SK-N-SH (cell line): Measurements from ENCODE around the gene IFNGR1. TPM values are rescaled to one million over a fixed set of nuclear protein-coding genes. Genes with fewer than 3 reads are reported as not detected.

Experiments used
- CTCF ChIA-PET: fragments of 300-600, 350-600 bp; formaldehyde crosslinking; extraction: SDS; loops from one replicate; lab custom pipeline; 2021; lab: Yijun Ruan, JAX
- POLR2A ChIA-PET: fragments of 350-600 bp; sonication (Branson Sonifier 250); formaldehyde crosslinking; extraction: SDS; loops from one replicate; lab custom pipeline; 2020; ENCODE audit warnings: antibody characterized with exemption, inconsistent platforms; lab: Yijun Ruan, JAX
- DNase-seq: peaks from one replicate; pipeline ENCODE4 v3.0.0; 2012
- H2AFZ ChIP-seq: fragments of 200-600 bp; sonication (generic); 2 replicates; pipeline ENCODE4 v1.8.1; 2016; ENCODE audit warnings: antibody characterized with exemption, mild to moderate bottlenecking, low read depth
- H3F3A ChIP-seq: fragments of 200-600 bp; sonication (generic); replicated peaks from 2 replicates; pipeline ENCODE3; 2016; ENCODE audit warnings: antibody characterized with exemption, mild to moderate bottlenecking; ENCODE audit not compliant: insufficient read depth
- H3K27ac ChIP-seq, 2 experiments: fragments of 200-500 bp in 1 of 2; fragments of 200-600 bp in 1 of 2; sonication (Bioruptor generic) in 1 of 2; sonication (generic), shearing (Covaris generic) in 1 of 2; 2 replicates each; pipeline versions ENCODE4 v1.5.1 to v1.6.1; 2014 to 2016; ENCODE audit warnings: low read depth in 2 of 2, inconsistent platforms in 1 of 2, low read length in 1 of 2, mild to moderate bottlenecking in 1 of 2, mixed read lengths in 1 of 2
- H3K27me3 ChIP-seq: fragments of 200-600 bp; sonication (generic), shearing (Covaris generic); 2 replicates; pipeline ENCODE4 v1.6.1; 2016; ENCODE audit warnings: mixed run types; ENCODE audit not compliant: insufficient read depth
- H3K36me3 ChIP-seq, 2 experiments: fragments of 200-500 bp in 1 of 2; fragments of 200-600 bp in 1 of 2; sonication (Bioruptor generic) in 1 of 2; sonication (generic) in 1 of 2; replicated peaks in 1 of 2; 2 replicates each; pipeline versions ENCODE3 to v1.5.1; 2014 to 2016; ENCODE audit warnings: low read length in 1 of 2, mild to moderate bottlenecking in 1 of 2; ENCODE audit not compliant: insufficient read depth in 2 of 2, control insufficient read depth in 1 of 2
- H3K4me1 ChIP-seq, 2 experiments: fragments of 200-500 bp in 1 of 2; fragments of 200-600 bp in 1 of 2; sonication (Bioruptor generic) in 1 of 2; sonication (generic), shearing (Covaris generic) in 1 of 2; 2 replicates each; pipeline versions ENCODE4 v1.5.1 to v1.6.1; 2014 to 2016; ENCODE audit warnings: low read depth in 1 of 2, low read length in 1 of 2, mixed run types in 1 of 2; ENCODE audit not compliant: insufficient read depth in 2 of 2, control insufficient read depth in 1 of 2
- H3K4me2 ChIP-seq: fragments of 200-600 bp; sonication (generic), shearing (Covaris generic); 2 replicates; pipeline ENCODE4 v1.6.1; 2017; ENCODE audit warnings: mixed run types
- H3K4me3 ChIP-seq, 2 experiments: fragments of 200-500 bp in 1 of 2; fragments of 200-600 bp in 1 of 2; sonication (Bioruptor generic) in 1 of 2; sonication (generic), shearing (Covaris generic) in 1 of 2; 2 replicates each; pipeline versions ENCODE4 v1.5.1 to v1.8.1; 2014 to 2016; ENCODE audit warnings: low read depth in 2 of 2, inconsistent platforms in 1 of 2, low read length in 1 of 2, mild to moderate bottlenecking in 1 of 2, mixed read lengths in 1 of 2, moderate library complexity in 1 of 2
- H3K79me2 ChIP-seq: fragments of 200-600 bp; sonication (generic); 2 replicates; pipeline ENCODE4 v1.8.1; 2017; ENCODE audit warnings: mild to moderate bottlenecking; ENCODE audit not compliant: insufficient read depth
- H3K9ac ChIP-seq: fragments of 200-600 bp; sonication (generic); 2 replicates; pipeline ENCODE4 v1.6.1; 2017; ENCODE audit warnings: mixed run types
- H3K9me2 ChIP-seq: fragments of 200-600 bp; sonication (generic); 2 replicates; pipeline ENCODE4 v1.6.1; 2017; ENCODE audit warnings: mixed run types
- H3K9me3 ChIP-seq: fragments of 200-600 bp; sonication (generic); 2 replicates; pipeline ENCODE4 v1.6.1; 2017; ENCODE audit warnings: mixed run types, mild to moderate bottlenecking, moderate library complexity
- H4K20me1 ChIP-seq: fragments of 200-600 bp; sonication (generic); 2 replicates; pipeline ENCODE4 v1.6.1; 2017; ENCODE audit warnings: mild to moderate bottlenecking, mixed run types; ENCODE audit not compliant: insufficient read depth
- CHD2 ChIP-seq: fragments of 150-350 bp; IDR thresholded peaks from 2 replicates; pipeline ENCODE4 v1.6.1; 2018; ENCODE audit warnings: low read length; ENCODE audit not compliant: partially characterized antibody
- EZH2phosphoT487 ChIP-seq: fragments of 200-600 bp; sonication (generic); IDR thresholded peaks from 2 replicates; pipeline ENCODE4 v1.6.1; 2017; ENCODE audit warnings: low read depth, mixed run types, mild to moderate bottlenecking, antibody characterized with exemption, moderate library complexity, borderline replicate concordance
- FOSL2 ChIP-seq: IDR thresholded peaks from 2 replicates; pipeline ENCODE4 v1.4.0; 2012; ENCODE audit warnings: low read depth, mild to moderate bottlenecking, moderate library complexity, borderline replicate concordance
- FOXJ3 ChIP-seq: sonication (generic); formaldehyde crosslinking; IDR thresholded peaks from 2 replicates; pipeline ENCODE4 v1.5.1; 2020; ENCODE audit warnings: mild to moderate bottlenecking, missing genetic modification reagents
- FOXM1 ChIP-seq: IDR thresholded peaks from 2 replicates; pipeline ENCODE4 v1.4.0; 2012; ENCODE audit warnings: low read depth, mild to moderate bottlenecking
- GATA2 ChIP-seq: sonication (generic); formaldehyde crosslinking; IDR thresholded peaks from 2 replicates; pipeline ENCODE4 v1.5.0; 2020; ENCODE audit warnings: mild to moderate bottlenecking, missing genetic modification reagents
- MXI1 ChIP-seq: IDR thresholded peaks from 2 replicates; pipeline ENCODE4 v1.6.1; 2012; ENCODE audit warnings: mild to moderate bottlenecking, low read depth, low read length, improper control_type of control experiment
- NFIC ChIP-seq: IDR thresholded peaks from 2 replicates; pipeline ENCODE4 v1.4.0; 2012; ENCODE audit warnings: borderline replicate concordance
- NRF1 ChIP-seq: IDR thresholded peaks from 2 replicates; pipeline ENCODE4 v1.6.1; 2012; ENCODE audit warnings: low read depth, mild to moderate bottlenecking, low read length
- RFX5 ChIP-seq: IDR thresholded peaks from 2 replicates; pipeline ENCODE4 v1.6.1; 2012; ENCODE audit warnings: mild to moderate bottlenecking, improper control_type of control experiment, low read length
- SIN3A ChIP-seq: IDR thresholded peaks from 2 replicates; pipeline ENCODE4 v1.6.1; 2012; ENCODE audit warnings: low read depth, mild to moderate bottlenecking, low read length, moderate library complexity, borderline replicate concordance
- SMC3 ChIP-seq: IDR thresholded peaks from 2 replicates; pipeline ENCODE4 v1.6.1; 2012; ENCODE audit warnings: low read depth, low read length, improper control_type of control experiment
- TAF1 ChIP-seq: IDR thresholded peaks from 2 replicates; pipeline ENCODE4 v1.6.1; 2012; ENCODE audit warnings: low read depth, mild to moderate bottlenecking, low read length, moderate library complexity, borderline replicate concordance
- TCF12 ChIP-seq: IDR thresholded peaks from 2 replicates; pipeline ENCODE4 v1.4.0; 2012
- TEAD4 ChIP-seq: IDR thresholded peaks from 2 replicates; pipeline ENCODE4 v1.4.0; 2012; ENCODE audit warnings: mild to moderate bottlenecking, borderline replicate concordance; ENCODE audit not compliant: insufficient read depth
- YY1 ChIP-seq: IDR thresholded peaks from 2 replicates; pipeline ENCODE4 v1.4.0; 2012; ENCODE audit warnings: low read depth, mild to moderate bottlenecking
- WGBS: methylation state at CpG from one replicate; pipeline ENCODE4 v1.1.6; 2017; ENCODE audit warnings: low lambda C conversion rate; 5-methylcytosine and 5-hydroxymethylcytosine counted together
- polyA plus RNA-seq, 3 experiments: library from polyadenylated mRNA; depleted of rRNA; stranded (reverse); fragments of >200 nt; gene quantifications; 2 replicates each; pipeline ENCODE4 v1.2.3, GENCODE V29; 2012
- TF ChIP-seq, protein P1 (sequence below): IDR thresholded peaks from 2 replicates; pipeline ENCODE4 v1.4.0; 2012; ENCODE audit warnings: low read depth, borderline replicate concordance
- TF ChIP-seq, protein P2 (sequence below): fragments of 150-350 bp; IDR thresholded peaks from 2 replicates; pipeline ENCODE4 v1.6.1; 2016; ENCODE audit warnings: mild to moderate bottlenecking, low read depth, low read length
- TF ChIP-seq, protein P3 (sequence below): IDR thresholded peaks from 2 replicates; pipeline ENCODE4 v1.6.1; 2012; ENCODE audit warnings: mild to moderate bottlenecking, low read depth, low read length, moderate library complexity
- TF ChIP-seq, protein P4 (sequence below): IDR thresholded peaks from 2 replicates; pipeline ENCODE4; 2012

Gene IFNGR1
- polyA plus RNA-seq, 1 of the 3 experiments (the other 2 are of a cell fraction), result 11.5 TPM

DNA sequence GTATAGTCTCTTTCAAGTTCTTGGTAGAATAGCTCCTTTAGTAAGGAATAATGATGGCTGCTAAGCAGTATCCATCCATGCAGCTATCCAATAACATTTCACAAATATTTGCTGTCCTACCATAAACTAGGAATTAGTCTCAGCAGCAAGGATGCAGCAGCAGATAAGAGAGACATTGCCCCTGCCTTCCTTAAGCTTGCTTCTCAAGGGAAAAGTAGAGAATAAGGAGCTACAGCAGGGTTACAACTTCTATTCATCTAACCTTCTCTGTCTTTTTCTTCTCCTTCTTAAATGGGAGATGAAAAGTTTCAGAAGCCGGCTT is 48.2 kb downstream of the IFNGR1 start:
- Histone ChIP-seq H3K4me2 (no peak overlapping the region), H3K4me3 (no peak overlapping the region), H3F3A (no peaks in the 10 kb centered on the region), H3K9me2 (no peaks in the 10 kb centered on the region), H3K27me3 (no peaks in the 10 kb centered on the region), H3K9ac (no peak overlapping the region), H3K9me3 (no peaks in the 10 kb centered on the region), H3K27ac (no peak overlapping the region), H3K36me3 (no peaks in the 10 kb centered on the region), H3K4me1 (no peaks in the 10 kb centered on the region; a peak in 1 of 4 replicates), H2AFZ (no peak overlapping the region), H3K79me2 (no peaks in the 10 kb centered on the region), H4K20me1 (no peaks in the 10 kb centered on the region)
- CTCF ChIA-PET, result no interaction called here
- 45% methylated on average over 1 of the region's 1 CpG for WGBS
- TF ChIP-seq NRF1 (no peak), FOXJ3 (CRISPR knock-in tag) (no peak), NFIC (no peak), EZH2phosphoT487 (no peak), YY1 (no peak), SMC3 (no peak), FOXM1 (no peak), TCF12 (no peak), MXI1 (no peak), GATA2 (no peak), RFX5 (no peak), TAF1 (no peak), CHD2 (no peak), FOSL2 (no peak), SIN3A (no peak), TEAD4 (no peak)
- TF ChIP-seq, protein P1, sequence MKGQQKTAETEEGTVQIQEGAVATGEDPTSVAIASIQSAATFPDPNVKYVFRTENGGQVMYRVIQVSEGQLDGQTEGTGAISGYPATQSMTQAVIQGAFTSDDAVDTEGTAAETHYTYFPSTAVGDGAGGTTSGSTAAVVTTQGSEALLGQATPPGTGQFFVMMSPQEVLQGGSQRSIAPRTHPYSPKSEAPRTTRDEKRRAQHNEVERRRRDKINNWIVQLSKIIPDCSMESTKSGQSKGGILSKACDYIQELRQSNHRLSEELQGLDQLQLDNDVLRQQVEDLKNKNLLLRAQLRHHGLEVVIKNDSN, result no peak
- TF ChIP-seq, protein P2, sequence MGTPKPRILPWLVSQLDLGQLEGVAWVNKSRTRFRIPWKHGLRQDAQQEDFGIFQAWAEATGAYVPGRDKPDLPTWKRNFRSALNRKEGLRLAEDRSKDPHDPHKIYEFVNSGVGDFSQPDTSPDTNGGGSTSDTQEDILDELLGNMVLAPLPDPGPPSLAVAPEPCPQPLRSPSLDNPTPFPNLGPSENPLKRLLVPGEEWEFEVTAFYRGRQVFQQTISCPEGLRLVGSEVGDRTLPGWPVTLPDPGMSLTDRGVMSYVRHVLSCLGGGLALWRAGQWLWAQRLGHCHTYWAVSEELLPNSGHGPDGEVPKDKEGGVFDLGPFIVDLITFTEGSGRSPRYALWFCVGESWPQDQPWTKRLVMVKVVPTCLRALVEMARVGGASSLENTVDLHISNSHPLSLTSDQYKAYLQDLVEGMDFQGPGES, result no peak
- TF ChIP-seq, protein P3, sequence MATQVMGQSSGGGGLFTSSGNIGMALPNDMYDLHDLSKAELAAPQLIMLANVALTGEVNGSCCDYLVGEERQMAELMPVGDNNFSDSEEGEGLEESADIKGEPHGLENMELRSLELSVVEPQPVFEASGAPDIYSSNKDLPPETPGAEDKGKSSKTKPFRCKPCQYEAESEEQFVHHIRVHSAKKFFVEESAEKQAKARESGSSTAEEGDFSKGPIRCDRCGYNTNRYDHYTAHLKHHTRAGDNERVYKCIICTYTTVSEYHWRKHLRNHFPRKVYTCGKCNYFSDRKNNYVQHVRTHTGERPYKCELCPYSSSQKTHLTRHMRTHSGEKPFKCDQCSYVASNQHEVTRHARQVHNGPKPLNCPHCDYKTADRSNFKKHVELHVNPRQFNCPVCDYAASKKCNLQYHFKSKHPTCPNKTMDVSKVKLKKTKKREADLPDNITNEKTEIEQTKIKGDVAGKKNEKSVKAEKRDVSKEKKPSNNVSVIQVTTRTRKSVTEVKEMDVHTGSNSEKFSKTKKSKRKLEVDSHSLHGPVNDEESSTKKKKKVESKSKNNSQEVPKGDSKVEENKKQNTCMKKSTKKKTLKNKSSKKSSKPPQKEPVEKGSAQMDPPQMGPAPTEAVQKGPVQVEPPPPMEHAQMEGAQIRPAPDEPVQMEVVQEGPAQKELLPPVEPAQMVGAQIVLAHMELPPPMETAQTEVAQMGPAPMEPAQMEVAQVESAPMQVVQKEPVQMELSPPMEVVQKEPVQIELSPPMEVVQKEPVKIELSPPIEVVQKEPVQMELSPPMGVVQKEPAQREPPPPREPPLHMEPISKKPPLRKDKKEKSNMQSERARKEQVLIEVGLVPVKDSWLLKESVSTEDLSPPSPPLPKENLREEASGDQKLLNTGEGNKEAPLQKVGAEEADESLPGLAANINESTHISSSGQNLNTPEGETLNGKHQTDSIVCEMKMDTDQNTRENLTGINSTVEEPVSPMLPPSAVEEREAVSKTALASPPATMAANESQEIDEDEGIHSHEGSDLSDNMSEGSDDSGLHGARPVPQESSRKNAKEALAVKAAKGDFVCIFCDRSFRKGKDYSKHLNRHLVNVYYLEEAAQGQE, result no peak
- TF ChIP-seq, protein P4, sequence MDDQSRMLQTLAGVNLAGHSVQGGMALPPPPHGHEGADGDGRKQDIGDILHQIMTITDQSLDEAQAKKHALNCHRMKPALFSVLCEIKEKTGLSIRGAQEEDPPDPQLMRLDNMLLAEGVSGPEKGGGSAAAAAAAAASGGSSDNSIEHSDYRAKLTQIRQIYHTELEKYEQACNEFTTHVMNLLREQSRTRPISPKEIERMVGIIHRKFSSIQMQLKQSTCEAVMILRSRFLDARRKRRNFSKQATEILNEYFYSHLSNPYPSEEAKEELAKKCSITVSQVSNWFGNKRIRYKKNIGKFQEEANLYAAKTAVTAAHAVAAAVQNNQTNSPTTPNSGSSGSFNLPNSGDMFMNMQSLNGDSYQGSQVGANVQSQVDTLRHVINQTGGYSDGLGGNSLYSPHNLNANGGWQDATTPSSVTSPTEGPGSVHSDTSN, result no peak
- POLR2A ChIA-PET, result no interaction called here
- no peak for DNase-seq
